ENCODE data around the gene HIPK4. TPM values are rescaled to one million over a fixed set of nuclear protein-coding genes. Genes with fewer than 3 reads are reported as not detected.

The HIPK4 gene
- total RNA-seq, 1 experiment from 2014 or later = not detected

- no peaks in the 10 kb centered on the region for H3F3A ChIP-seq (ENCODE audit: low read length, unreplicated experiment)
- H3K27me3 ChIP-seq (ENCODE audit: low read length) = no peaks in the 10 kb centered on the region
- H3K4me2 ChIP-seq (ENCODE audit: low read length) = peak overlapping the region; percentile 94
- no peaks in the 10 kb centered on the region for H4K20me1 ChIP-seq (ENCODE audit: low read length)
- no peak for TF ChIP-seq EZH2 (IDR thresholded peaks at IDR 0.05; ENCODE audit: low read length, unreplicated experiment)
- TF ChIP-seq, protein P1, sequence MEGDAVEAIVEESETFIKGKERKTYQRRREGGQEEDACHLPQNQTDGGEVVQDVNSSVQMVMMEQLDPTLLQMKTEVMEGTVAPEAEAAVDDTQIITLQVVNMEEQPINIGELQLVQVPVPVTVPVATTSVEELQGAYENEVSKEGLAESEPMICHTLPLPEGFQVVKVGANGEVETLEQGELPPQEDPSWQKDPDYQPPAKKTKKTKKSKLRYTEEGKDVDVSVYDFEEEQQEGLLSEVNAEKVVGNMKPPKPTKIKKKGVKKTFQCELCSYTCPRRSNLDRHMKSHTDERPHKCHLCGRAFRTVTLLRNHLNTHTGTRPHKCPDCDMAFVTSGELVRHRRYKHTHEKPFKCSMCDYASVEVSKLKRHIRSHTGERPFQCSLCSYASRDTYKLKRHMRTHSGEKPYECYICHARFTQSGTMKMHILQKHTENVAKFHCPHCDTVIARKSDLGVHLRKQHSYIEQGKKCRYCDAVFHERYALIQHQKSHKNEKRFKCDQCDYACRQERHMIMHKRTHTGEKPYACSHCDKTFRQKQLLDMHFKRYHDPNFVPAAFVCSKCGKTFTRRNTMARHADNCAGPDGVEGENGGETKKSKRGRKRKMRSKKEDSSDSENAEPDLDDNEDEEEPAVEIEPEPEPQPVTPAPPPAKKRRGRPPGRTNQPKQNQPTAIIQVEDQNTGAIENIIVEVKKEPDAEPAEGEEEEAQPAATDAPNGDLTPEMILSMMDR (conservative IDR thresholded peaks at IDR 0.05; ENCODE audit: low read depth, low read length) = no peak
- H2AFZ ChIP-seq (ENCODE audit: low read length) = no peak overlapping the region
- ATAC-seq (no peak), DNase-seq (no peak)
- CTCF ChIA-PET = no interaction called here
- H3K27ac ChIP-seq (ENCODE audit: low read length) = no peak overlapping the region
- peaks cover 8% of the 10 kb centered on the region; the same call in 1 of the 2 replicates for H3K36me3 ChIP-seq (ENCODE audit: low read depth, low read length)
- H3K9ac ChIP-seq (ENCODE audit: low read length) = no peak overlapping the region; the same call in 1 of the 2 replicates
- peaks cover 33% of the 10 kb centered on the region for H3K79me2 ChIP-seq (ENCODE audit: low read length)
- no peaks in the 10 kb centered on the region for H3K9me2 ChIP-seq (replicated peaks; ENCODE audit: low read length)
- H3K4me1 ChIP-seq (ENCODE audit: insufficient read depth, low read length) = peaks cover 12% of the 10 kb centered on the region
- peak overlapping the region; percentile 97; the same call in 1 of the 2 replicates for H3K4me3 ChIP-seq (ENCODE audit: low read length)
- POLR2A ChIA-PET (ENCODE audit: unreplicated experiment) = no interaction called here
- no peaks in the 10 kb centered on the region for H3K9me3 ChIP-seq (ENCODE audit: low read length)
- BruUV-seq (replicated peaks) = no TSS peak
- intact Hi-C loops (cut with micrococcal nuclease) = loop anchor here (5.0 kb wide), 1 partner anchor 77 kb away; the partner anchor contains the start of genes C19orf47 and PLD3
These were observed 34.0 kb upstream of the HIPK4 start for GRCh38 chr19:40423938-40424337.

- Histone ChIP-seq H3F3A (ENCODE audit: low read length, unreplicated experiment) (no peaks in the 10 kb centered on the region), H3K79me2 (ENCODE audit: low read length) (peaks cover 33% of the 10 kb centered on the region), H3K9me2 (replicated peaks; ENCODE audit: low read length) (no peaks in the 10 kb centered on the region), H3K4me1 (ENCODE audit: insufficient read depth, low read length) (peaks cover 12% of the 10 kb centered on the region), H3K4me2 (ENCODE audit: low read length) (no peak overlapping the region), H4K20me1 (ENCODE audit: low read length) (no peaks in the 10 kb centered on the region), H3K9me3 (ENCODE audit: low read length) (no peaks in the 10 kb centered on the region), H3K27ac (ENCODE audit: low read length) (no peak overlapping the region), H2AFZ (ENCODE audit: low read length) (no peak overlapping the region), H3K9ac (ENCODE audit: low read length) (no peak overlapping the region), H3K36me3 (ENCODE audit: low read depth, low read length) (peaks cover 8% of the 10 kb centered on the region; the same call in 1 of the 2 replicates), H3K27me3 (ENCODE audit: low read length) (no peaks in the 10 kb centered on the region), H3K4me3 (ENCODE audit: low read length) (no peak overlapping the region)
- TF ChIP-seq, protein P1 (conservative IDR thresholded peaks at IDR 0.05; ENCODE audit: low read depth, low read length) = no peak
- TF ChIP-seq EZH2 (IDR thresholded peaks at IDR 0.05; ENCODE audit: low read length, unreplicated experiment) (no peak), EZH2phosphoT487 (IDR thresholded peaks at IDR 0.05; ENCODE audit: borderline replicate concordance, low read length) (no peak)
- DNase-seq (no peak), ATAC-seq (no peak)
- POLR2A ChIA-PET (ENCODE audit: unreplicated experiment) = no interaction called here
- CTCF ChIA-PET = no interaction called here
- intact Hi-C loops (cut with micrococcal nuclease) = loop anchor here (5.0 kb wide), 1 partner anchor 76 kb away; the partner anchor contains the start of genes C19orf47 and PLD3
- no TSS peak for BruUV-seq (replicated peaks)
These were observed 33.0 kb upstream of the HIPK4 start for GRCh38 chr19:40422748-40423566.

Data from PC-3 (cell line).